LNCAP (cell line): ENCODE measurements around the gene MSI1.

ENCODE experiments used
- TF ChIP-seq, protein P1 (sequence below): fragments of 450-650 bp; IDR thresholded peaks from 2 replicates; pipeline ENCODE4 v1.5.1; 2017; ENCODE audit warnings: mild to moderate bottlenecking

The MSI1 gene

DNA sequence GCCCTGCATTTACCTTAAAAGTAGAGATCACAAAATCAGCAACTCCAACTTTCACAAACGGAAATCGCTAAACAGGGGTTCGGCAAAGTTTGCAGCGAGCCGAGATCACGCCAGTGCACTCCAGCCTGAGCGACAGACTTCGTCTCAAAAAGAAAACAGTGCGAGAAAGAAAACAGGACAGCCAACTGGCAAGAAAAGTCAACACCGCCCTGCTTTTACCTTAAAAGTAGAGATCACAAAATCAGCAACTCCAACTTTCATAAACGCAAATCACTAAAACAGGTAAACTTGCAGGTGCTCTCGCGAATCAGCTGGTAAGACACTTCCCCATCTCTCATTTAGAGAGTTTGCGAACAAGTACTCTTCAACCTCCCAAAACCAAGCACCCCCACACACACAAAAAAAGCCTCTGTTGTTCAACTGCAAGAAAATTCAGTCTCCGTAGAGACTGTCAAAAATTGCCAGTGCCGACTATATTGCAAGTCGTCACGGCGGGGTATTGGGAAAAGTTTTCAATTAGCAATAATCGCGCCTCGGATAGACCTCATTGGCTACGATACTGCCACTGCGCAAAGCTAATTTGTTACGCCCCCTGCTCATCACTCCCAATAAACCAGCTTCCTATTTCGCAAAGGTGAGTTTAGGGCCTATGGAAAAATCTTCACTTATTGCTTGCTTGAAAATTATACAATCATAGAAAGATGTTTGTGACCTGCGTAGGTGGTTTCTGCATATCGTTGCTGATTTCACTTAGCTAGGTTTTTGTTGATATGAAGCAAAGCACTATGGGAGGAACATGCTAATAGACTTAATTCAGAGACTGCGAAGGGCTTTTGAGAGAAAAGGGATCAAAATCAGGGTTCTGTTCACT is 76.1 kb downstream of the MSI1 start, which contains the start of gene RNU4-1:
Gene RNU4-1 (minus strand): TSS at position 577 of the 871 bp plus-strand sequence.
- TF ChIP-seq, protein P1, sequence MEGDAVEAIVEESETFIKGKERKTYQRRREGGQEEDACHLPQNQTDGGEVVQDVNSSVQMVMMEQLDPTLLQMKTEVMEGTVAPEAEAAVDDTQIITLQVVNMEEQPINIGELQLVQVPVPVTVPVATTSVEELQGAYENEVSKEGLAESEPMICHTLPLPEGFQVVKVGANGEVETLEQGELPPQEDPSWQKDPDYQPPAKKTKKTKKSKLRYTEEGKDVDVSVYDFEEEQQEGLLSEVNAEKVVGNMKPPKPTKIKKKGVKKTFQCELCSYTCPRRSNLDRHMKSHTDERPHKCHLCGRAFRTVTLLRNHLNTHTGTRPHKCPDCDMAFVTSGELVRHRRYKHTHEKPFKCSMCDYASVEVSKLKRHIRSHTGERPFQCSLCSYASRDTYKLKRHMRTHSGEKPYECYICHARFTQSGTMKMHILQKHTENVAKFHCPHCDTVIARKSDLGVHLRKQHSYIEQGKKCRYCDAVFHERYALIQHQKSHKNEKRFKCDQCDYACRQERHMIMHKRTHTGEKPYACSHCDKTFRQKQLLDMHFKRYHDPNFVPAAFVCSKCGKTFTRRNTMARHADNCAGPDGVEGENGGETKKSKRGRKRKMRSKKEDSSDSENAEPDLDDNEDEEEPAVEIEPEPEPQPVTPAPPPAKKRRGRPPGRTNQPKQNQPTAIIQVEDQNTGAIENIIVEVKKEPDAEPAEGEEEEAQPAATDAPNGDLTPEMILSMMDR, result no peak

DNA sequence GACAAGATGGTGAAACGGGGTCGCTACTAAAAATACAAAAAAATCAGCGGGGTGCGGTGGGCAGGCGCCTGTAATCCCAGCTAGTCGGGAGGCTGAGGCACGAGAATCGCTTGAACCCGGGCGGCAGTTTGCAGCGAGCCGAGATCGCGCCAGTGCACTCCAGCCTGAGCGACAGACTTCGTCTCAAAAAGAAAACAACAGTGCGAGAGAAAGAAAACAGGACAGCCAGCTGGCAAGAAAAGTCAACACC is 76.6 kb downstream of the MSI1 start:
- TF ChIP-seq, protein P1, result no peak
